Astrocyte (in vitro differentiated cells and primary cell): Measurements from ENCODE around the gene PIMREG.

Source experiments
- EZH2 ChIP-seq: IDR thresholded peaks from 2 replicates; pipeline ENCODE4 v1.6.1; 2012; ENCODE audit warnings: mild to moderate bottlenecking, low read length, inconsistent platforms; ENCODE audit not compliant: insufficient read depth
- TF ChIP-seq, protein P1 (sequence below): IDR thresholded peaks from 2 replicates; pipeline ENCODE4 v1.5.1; 2011; ENCODE audit warnings: low read depth, mild to moderate bottlenecking, inconsistent platforms, low read length, moderate library complexity; ENCODE audit not compliant: insufficient read depth

- TF ChIP-seq, protein P1, sequence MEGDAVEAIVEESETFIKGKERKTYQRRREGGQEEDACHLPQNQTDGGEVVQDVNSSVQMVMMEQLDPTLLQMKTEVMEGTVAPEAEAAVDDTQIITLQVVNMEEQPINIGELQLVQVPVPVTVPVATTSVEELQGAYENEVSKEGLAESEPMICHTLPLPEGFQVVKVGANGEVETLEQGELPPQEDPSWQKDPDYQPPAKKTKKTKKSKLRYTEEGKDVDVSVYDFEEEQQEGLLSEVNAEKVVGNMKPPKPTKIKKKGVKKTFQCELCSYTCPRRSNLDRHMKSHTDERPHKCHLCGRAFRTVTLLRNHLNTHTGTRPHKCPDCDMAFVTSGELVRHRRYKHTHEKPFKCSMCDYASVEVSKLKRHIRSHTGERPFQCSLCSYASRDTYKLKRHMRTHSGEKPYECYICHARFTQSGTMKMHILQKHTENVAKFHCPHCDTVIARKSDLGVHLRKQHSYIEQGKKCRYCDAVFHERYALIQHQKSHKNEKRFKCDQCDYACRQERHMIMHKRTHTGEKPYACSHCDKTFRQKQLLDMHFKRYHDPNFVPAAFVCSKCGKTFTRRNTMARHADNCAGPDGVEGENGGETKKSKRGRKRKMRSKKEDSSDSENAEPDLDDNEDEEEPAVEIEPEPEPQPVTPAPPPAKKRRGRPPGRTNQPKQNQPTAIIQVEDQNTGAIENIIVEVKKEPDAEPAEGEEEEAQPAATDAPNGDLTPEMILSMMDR = no peak
- no peak for TF ChIP-seq EZH2
Measured at GRCh38 chr17:6461792-6462524, 17.7 kb downstream of the PIMREG start.
